ENCODE results near the gene ZNF70.

ZNF70 gene

GRCh38 chr22:23750714-23751440 is at the start of gene ZNF70:
Gene ZNF70 (minus strand): TSS chr22:23751112. CDS start chr22:23745140, 5,972 bp downstream.
- in situ Hi-C loops (cut with MboI; ENCODE audit: low sequenced_read_pairs) = no loop called here

- in situ Hi-C loops (cut with MboI; ENCODE audit: low sequenced_read_pairs) = no loop called here
These were observed 45.5 kb upstream of the ZNF70 start for GRCh38 chr22:23796461-23796860.

GRCh38 chr22:23793326-23793725 is 42.4 kb upstream of the ZNF70 start:
- in situ Hi-C loops (cut with MboI; ENCODE audit: low sequenced_read_pairs) = no loop called here

GRCh38 chr22:23791738-23792645 is 41.1 kb upstream of the ZNF70 start:
- in situ Hi-C loops (cut with MboI; ENCODE audit: low sequenced_read_pairs) = no loop called here

- in situ Hi-C loops (cut with MboI; ENCODE audit: low sequenced_read_pairs) = no loop called here
These were observed 40.2 kb upstream of the ZNF70 start for GRCh38 chr22:23790819-23791737.

GRCh38 chr22:23789638-23790037 is 38.7 kb upstream of the ZNF70 start:
- in situ Hi-C loops (cut with MboI; ENCODE audit: low sequenced_read_pairs) = no loop called here

GRCh38 chr22:23789121-23789520 is 38.2 kb upstream of the ZNF70 start:
- in situ Hi-C loops (cut with MboI; ENCODE audit: low sequenced_read_pairs) = no loop called here

- in situ Hi-C loops (cut with MboI; ENCODE audit: low sequenced_read_pairs) = no loop called here
These were observed 37.0 kb upstream of the ZNF70 start for GRCh38 chr22:23787910-23788309.

- in situ Hi-C loops (cut with MboI; ENCODE audit: low sequenced_read_pairs) = no loop called here
These were observed 36.6 kb upstream of the ZNF70 start for GRCh38 chr22:23787600-23787896.

- in situ Hi-C loops (cut with MboI; ENCODE audit: low sequenced_read_pairs) = no loop called here
These were observed 36.1 kb upstream of the ZNF70 start, which contains the start of gene SMARCB1 for GRCh38 chr22:23786752-23787599. Gene SMARCB1 (plus strand): TSS chr22:23786966. CDS start chr22:23787170, 204 bp downstream.

- in situ Hi-C loops (cut with MboI; ENCODE audit: low sequenced_read_pairs) = no loop called here
These were observed 35.4 kb upstream of the ZNF70 start for GRCh38 chr22:23786261-23786710.

GRCh38 chr22:23784215-23784732 is 33.4 kb upstream of the ZNF70 start:
- in situ Hi-C loops (cut with MboI; ENCODE audit: low sequenced_read_pairs) = no loop called here

GRCh38 chr22:23783265-23784150 is 32.6 kb upstream of the ZNF70 start:
- in situ Hi-C loops (cut with MboI; ENCODE audit: low sequenced_read_pairs) = no loop called here

- in situ Hi-C loops (cut with MboI; ENCODE audit: low sequenced_read_pairs) = no loop called here
These were observed 31.8 kb upstream of the ZNF70 start for GRCh38 chr22:23782703-23783102.

GRCh38 chr22:23782252-23782651 is 31.3 kb upstream of the ZNF70 start:
- in situ Hi-C loops (cut with MboI; ENCODE audit: low sequenced_read_pairs) = no loop called here

- in situ Hi-C loops (cut with MboI; ENCODE audit: low sequenced_read_pairs) = no loop called here
These were observed 30.7 kb upstream of the ZNF70 start for GRCh38 chr22:23781511-23782183.

GRCh38 chr22:23781065-23781464 is 30.2 kb upstream of the ZNF70 start:
- in situ Hi-C loops (cut with MboI; ENCODE audit: low sequenced_read_pairs) = no loop called here

GRCh38 chr22:23780146-23780748 is 29.3 kb upstream of the ZNF70 start:
- in situ Hi-C loops (cut with MboI; ENCODE audit: low sequenced_read_pairs) = no loop called here

Data from HL-60/S4 treated with phorbol 12-myristate 13-acetate at 8.2 ng/mL for 4 days and 3 days (cell line).